ENCODE measurements around the gene PTOV1. TPM values are rescaled to one million over a fixed set of nuclear protein-coding genes. Genes with fewer than 3 reads are reported as not detected.

PTOV1 gene
- polyA plus RNA-seq, 1 experiment = 37.6 TPM

DNA sequence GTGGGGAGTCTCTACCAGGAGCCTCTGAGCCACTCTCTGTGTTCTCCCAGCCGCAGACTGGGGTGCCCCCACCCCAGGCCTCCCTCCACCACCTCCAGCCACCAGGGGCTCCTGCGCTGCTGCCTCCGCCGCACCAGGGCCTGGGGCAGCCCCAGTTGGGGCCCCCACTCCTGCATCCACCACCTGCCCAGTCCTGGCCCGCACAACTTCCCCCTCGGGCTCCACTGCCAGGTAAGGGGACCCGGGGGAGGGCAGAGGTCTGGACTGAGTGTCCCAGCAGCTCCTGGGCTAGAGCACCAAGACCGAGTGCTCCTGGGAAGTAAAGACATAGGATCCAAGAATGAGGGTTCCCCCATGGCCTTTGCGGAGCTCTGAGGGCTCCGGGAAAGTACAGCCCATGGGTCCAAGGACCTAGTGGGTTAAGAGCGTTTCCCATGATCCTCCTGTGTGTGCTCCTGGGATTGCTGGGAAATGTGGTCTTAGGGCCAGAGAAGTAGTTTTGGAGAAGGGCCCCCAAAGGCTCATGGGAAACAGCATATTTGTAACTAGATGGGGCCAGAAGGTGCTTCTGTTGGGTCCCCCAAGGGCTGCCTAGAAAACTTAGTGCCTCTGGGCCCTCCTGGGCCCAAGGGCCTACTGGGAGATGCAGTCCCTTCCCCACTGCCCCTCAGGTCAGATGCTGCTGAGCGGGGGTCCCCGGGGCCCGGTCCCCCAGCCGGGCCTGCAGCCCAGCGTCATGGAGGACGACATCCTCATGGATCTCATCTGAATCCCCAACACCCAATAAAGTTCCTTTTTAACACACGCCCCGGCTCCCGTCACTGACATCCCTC, 14.6 kb upstream of the PTOV1 start:
- no peaks in the 10 kb centered on the region; the same call in 1 of the 2 replicates for H3K9me3 ChIP-seq (ENCODE audit: control insufficient read depth, insufficient read depth, low read length)
- POLR2A ChIA-PET = no interaction called here
- no peak for DNase-seq (ENCODE audit: low read depth, low spot score)
- CTCF ChIA-PET = interaction anchor here (0.5 kb wide), 1 partner anchor 889 kb away, joined by 12 read pairs; no protein-coding TSS in a partner anchor
- no peak overlapping the region for H3K4me3 ChIP-seq (ENCODE audit: low read depth, low read length)
- H3K27me3 ChIP-seq (ENCODE audit: control insufficient read depth, insufficient read depth, low read length) = no peaks in the 10 kb centered on the region
- no peak overlapping the region for H3K27ac ChIP-seq (ENCODE audit: low read depth, low read length)
- TF ChIP-seq, protein P1, sequence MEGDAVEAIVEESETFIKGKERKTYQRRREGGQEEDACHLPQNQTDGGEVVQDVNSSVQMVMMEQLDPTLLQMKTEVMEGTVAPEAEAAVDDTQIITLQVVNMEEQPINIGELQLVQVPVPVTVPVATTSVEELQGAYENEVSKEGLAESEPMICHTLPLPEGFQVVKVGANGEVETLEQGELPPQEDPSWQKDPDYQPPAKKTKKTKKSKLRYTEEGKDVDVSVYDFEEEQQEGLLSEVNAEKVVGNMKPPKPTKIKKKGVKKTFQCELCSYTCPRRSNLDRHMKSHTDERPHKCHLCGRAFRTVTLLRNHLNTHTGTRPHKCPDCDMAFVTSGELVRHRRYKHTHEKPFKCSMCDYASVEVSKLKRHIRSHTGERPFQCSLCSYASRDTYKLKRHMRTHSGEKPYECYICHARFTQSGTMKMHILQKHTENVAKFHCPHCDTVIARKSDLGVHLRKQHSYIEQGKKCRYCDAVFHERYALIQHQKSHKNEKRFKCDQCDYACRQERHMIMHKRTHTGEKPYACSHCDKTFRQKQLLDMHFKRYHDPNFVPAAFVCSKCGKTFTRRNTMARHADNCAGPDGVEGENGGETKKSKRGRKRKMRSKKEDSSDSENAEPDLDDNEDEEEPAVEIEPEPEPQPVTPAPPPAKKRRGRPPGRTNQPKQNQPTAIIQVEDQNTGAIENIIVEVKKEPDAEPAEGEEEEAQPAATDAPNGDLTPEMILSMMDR (IDR thresholded peaks at IDR 0.05; ENCODE audit: low read depth, low read length) = no peak

DNA sequence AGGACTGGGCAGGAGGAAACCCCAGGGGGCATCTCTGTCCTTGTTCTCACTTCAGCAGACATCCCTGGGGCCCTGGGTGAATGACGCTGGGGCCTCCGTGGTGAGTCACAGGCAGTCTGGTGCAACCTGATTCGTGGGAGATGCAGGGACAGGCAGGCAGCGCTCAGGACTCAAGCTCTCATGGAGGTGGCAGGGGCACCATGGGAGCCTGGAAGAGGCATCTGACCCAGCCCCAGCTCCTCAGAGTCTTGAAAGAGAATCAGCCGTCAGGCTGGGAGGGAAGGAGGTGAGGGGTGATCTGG, 14.0 kb upstream of the PTOV1 start:
- no peaks in the 10 kb centered on the region; the same call in 1 of the 2 replicates for H3K9me3 ChIP-seq (ENCODE audit: control insufficient read depth, insufficient read depth, low read length)
- TF ChIP-seq, protein P1 (IDR thresholded peaks at IDR 0.05; ENCODE audit: low read depth, low read length) = no peak
- no peak overlapping the region for H3K4me3 ChIP-seq (ENCODE audit: low read depth, low read length)
- H3K27me3 ChIP-seq (ENCODE audit: control insufficient read depth, insufficient read depth, low read length) = no peaks in the 10 kb centered on the region
- ChIA-PET CTCF (interaction anchor here (0.5 kb wide), 1 partner anchor 888 kb away, joined by 12 read pairs; no protein-coding TSS in a partner anchor), POLR2A (no interaction called here)
- no peak overlapping the region for H3K27ac ChIP-seq (ENCODE audit: low read depth, low read length)
- DNase-seq (ENCODE audit: low read depth, low spot score) = no peak

DNA sequence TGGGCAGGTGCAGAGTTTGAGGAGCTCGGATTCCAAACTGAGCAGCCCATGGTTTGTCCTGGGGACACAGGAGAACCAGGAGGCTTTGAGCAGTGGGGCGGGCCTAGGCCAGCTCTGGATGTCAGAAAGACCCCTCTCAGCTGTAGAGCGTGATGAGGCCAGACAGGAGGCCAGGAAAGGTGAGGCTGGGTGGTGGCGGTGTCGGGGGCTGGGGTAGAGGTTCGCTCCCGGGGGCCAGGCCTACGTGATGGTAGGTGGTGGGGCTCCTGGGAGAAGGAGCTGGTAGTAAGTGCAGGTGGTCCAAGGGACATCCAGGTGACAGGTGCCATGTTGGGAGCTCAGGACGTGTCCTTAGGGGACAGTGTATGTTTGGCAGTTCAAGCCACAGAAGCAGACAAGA, 13.5 kb upstream of the PTOV1 start:
- DNase-seq (ENCODE audit: low read depth, low spot score) = no peak
- H3K4me3 ChIP-seq (ENCODE audit: low read depth, low read length) = no peak overlapping the region
- no peaks in the 10 kb centered on the region; the same call in 1 of the 2 replicates for H3K9me3 ChIP-seq (ENCODE audit: control insufficient read depth, insufficient read depth, low read length)
- ChIA-PET CTCF (interaction anchor here (0.5 kb wide), 1 partner anchor 888 kb away, joined by 12 read pairs; no protein-coding TSS in a partner anchor), POLR2A (no interaction called here)
- no peak overlapping the region for H3K27ac ChIP-seq (ENCODE audit: low read depth, low read length)
- no peaks in the 10 kb centered on the region for H3K27me3 ChIP-seq (ENCODE audit: control insufficient read depth, insufficient read depth, low read length)
- TF ChIP-seq, protein P1 (IDR thresholded peaks at IDR 0.05; ENCODE audit: low read depth, low read length) = no peak

DNA sequence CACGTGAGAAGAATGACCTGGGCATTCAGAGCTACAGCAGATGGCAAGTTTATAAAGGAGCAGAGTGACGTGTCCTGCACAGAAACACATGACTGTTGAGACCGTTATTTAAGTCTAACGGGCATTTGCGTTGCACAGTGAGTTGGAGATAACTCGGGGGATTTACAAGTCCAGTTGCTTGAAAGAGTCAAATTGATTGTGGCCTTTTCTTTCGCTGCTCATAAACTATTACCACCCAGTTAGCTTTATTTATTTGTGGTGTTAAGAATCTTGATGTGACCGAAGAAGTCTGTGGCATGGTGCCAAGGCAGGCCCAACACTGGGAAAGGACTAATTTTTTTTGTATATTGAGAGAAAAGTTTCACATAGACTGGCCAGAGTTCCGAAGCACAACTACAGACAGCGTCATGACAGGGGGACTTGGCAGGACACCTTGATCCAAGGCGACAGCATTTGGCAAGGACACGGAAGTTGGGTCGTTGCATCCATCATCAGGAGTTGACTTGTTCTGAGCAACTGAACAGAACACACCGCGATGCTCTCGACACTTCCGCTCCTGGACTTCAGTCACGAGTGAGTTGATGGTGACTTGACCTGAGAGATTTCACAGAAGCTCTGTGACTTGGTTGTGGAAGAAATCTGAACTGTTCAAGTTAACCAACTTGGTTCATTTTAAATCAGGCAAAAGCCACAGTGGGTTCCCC, 11.9 kb upstream of the PTOV1 start:
- H3K27ac ChIP-seq (ENCODE audit: low read depth, low read length) = no peak overlapping the region
- no peaks in the 10 kb centered on the region; the same call in 1 of the 2 replicates for H3K9me3 ChIP-seq (ENCODE audit: control insufficient read depth, insufficient read depth, low read length)
- no peak overlapping the region for H3K4me3 ChIP-seq (ENCODE audit: low read depth, low read length)
- no peaks in the 10 kb centered on the region for H3K27me3 ChIP-seq (ENCODE audit: control insufficient read depth, insufficient read depth, low read length)
- DNase-seq (ENCODE audit: low read depth, low spot score) = no peak
- POLR2A ChIA-PET = interaction anchor here (0.6 kb wide), 1 partner anchor 83 kb away, joined by 3 read pairs; no protein-coding TSS in a partner anchor
- CTCF ChIA-PET = no interaction called here
- TF ChIP-seq, protein P1 (IDR thresholded peaks at IDR 0.05; ENCODE audit: low read depth, low read length) = no peak

DNA sequence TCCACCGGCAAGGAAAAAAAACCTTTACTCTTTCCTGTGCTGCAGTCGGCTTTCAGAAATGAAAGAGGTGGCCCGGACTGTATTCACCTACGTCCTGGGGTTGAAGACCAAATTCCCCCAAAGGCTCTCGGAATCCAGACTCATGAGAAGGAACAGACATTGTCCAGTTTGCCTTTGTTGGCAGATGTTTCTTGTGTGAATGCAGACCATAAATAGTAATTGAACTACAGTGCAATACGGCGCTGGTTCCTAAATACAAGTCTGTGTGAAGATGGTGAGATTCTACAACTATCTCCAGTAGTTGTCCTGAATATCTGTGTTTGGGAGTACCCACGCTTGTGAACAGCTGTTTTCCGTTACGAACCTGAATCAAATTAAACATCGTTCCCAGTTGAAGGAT, 11.2 kb upstream of the PTOV1 start:
- TF ChIP-seq, protein P1 (IDR thresholded peaks at IDR 0.05; ENCODE audit: low read depth, low read length) = no peak
- no peak for DNase-seq (ENCODE audit: low read depth, low spot score)
- Histone ChIP-seq H3K27ac (ENCODE audit: low read depth, low read length) (no peak overlapping the region), H3K9me3 (ENCODE audit: control insufficient read depth, insufficient read depth, low read length) (no peaks in the 10 kb centered on the region; the same call in 1 of the 2 replicates), H3K4me3 (ENCODE audit: low read depth, low read length) (no peak overlapping the region), H3K27me3 (ENCODE audit: control insufficient read depth, insufficient read depth, low read length) (no peaks in the 10 kb centered on the region)
- POLR2A ChIA-PET = no interaction called here
- CTCF ChIA-PET = no interaction called here

Data from AG04450 (cell line).